ENCODE data around the gene SETD2.
"Not testable (repeated sequence)": the region's sequence is repeated elsewhere in the genome, so short reads cannot be mapped to it uniquely, and the experiment has no call there.

The SETD2 gene, protein sequence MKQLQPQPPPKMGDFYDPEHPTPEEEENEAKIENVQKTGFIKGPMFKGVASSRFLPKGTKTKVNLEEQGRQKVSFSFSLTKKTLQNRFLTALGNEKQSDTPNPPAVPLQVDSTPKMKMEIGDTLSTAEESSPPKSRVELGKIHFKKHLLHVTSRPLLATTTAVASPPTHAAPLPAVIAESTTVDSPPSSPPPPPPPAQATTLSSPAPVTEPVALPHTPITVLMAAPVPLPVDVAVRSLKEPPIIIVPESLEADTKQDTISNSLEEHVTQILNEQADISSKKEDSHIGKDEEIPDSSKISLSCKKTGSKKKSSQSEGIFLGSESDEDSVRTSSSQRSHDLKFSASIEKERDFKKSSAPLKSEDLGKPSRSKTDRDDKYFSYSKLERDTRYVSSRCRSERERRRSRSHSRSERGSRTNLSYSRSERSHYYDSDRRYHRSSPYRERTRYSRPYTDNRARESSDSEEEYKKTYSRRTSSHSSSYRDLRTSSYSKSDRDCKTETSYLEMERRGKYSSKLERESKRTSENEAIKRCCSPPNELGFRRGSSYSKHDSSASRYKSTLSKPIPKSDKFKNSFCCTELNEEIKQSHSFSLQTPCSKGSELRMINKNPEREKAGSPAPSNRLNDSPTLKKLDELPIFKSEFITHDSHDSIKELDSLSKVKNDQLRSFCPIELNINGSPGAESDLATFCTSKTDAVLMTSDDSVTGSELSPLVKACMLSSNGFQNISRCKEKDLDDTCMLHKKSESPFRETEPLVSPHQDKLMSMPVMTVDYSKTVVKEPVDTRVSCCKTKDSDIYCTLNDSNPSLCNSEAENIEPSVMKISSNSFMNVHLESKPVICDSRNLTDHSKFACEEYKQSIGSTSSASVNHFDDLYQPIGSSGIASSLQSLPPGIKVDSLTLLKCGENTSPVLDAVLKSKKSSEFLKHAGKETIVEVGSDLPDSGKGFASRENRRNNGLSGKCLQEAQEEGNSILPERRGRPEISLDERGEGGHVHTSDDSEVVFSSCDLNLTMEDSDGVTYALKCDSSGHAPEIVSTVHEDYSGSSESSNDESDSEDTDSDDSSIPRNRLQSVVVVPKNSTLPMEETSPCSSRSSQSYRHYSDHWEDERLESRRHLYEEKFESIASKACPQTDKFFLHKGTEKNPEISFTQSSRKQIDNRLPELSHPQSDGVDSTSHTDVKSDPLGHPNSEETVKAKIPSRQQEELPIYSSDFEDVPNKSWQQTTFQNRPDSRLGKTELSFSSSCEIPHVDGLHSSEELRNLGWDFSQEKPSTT (N-terminal part only)

DNA sequence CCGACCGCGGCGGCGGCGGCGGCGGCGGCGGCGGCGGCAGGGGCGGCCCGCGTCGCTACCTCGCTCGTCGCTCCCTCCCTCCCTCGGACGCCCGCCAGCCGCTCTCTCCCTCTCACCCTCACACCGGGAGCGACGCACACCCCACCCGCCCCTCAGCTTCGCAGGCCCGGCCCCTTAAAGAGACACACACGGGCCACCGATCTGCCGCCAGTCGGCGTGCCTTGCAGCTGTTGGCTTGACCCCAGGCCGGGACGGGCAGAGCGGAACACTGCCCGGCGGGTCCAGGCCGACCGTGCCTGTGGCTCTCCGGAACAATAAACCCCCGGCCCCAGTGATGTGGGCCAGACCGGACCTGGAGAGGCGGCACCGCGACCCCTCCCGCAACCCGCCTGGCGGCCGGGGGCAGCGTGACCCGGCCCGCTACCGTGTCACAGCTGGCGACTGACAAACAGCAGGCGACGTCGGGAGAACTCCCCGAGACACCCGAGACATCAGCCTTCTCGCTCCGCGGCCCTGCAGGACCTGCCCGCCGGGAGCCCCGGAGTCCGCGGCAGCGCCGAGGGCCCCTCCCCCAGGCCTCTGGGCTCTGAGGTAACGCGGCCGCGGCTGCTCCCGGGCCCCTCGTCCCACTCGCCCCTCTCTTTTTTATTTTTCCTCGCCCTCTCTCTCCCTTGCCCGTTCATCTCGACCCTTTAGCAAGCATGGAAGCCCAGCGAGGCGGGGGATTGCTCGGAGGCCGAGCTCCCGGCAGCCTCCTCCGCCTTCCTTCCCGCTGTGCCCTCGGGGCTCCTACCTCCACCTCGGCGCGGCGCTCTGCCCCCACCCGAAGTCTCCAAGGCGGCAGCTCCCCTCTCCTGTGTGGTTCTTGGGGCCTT, at the start of gene SETD2:
SETD2 (minus strand) TSS at position 107 of the 875 bp plus-strand sequence. CDS start 189 bp downstream, outside the sequence.
- Mint-ChIP-seq H3K36me3 (peaks cover 22% of the 10 kb centered on the region), H3K27me3 (no peaks in the 10 kb centered on the region), H3K27ac (peak within 1 kb of the TSS; percentile 99), H3K4me3 (peak within 1 kb of the TSS; percentile 99), H3K9me3 (no peaks in the 10 kb centered on the region), H3K4me1 (peaks cover 50% of the 10 kb centered on the region)
- DNase-seq = peak; percentile 92
- CTCF ChIA-PET = interaction anchor here (0.6 to 1.8 kb wide), 11 partner anchors 14 to 269 kb away, joined by 3 to 12 read pairs (median 3); partner anchors contain the start of gene NBEAL2

DNA sequence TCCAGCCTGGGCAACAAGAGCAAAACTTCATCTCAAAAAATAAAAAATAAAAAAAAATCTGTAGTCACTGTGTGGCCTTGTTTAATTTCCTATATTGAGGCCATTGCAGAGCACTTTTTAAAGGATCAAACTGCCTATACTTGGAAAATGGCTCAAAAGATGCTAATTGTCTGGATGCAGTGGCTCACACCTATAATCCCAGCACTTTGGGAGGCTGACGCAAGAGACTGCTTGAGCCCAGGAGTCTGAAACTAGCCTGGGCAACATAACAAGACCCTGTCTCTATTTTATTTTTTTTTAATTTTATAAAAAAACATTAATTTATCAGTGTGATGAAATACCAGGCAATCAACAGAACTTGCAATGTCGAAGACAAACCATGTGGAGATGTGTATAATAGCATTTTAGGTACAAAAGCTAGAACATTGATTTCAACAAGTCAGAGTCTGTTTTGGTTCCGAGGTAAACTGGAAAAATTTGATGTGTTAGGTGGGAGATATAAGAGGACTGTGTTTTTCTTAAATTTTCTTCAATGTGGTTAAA, 47.0 kb upstream of the SETD2 start:
- H3K9me3 Mint-ChIP-seq = no peaks in the 10 kb centered on the region
- peaks cover 4% of the 10 kb centered on the region for H3K27me3 Mint-ChIP-seq
- DNase-seq = no peak
- H3K4me3 Mint-ChIP-seq = no peak overlapping the region
- H3K27ac Mint-ChIP-seq = no peak overlapping the region
- H3K36me3 Mint-ChIP-seq = no peaks in the 10 kb centered on the region
- no peaks in the 10 kb centered on the region for H3K4me1 Mint-ChIP-seq
- CTCF ChIA-PET = interaction anchor here (0.6 kb wide), 1 partner anchor 138 kb away, joined by 3 read pairs; no protein-coding TSS in a partner anchor

DNA sequence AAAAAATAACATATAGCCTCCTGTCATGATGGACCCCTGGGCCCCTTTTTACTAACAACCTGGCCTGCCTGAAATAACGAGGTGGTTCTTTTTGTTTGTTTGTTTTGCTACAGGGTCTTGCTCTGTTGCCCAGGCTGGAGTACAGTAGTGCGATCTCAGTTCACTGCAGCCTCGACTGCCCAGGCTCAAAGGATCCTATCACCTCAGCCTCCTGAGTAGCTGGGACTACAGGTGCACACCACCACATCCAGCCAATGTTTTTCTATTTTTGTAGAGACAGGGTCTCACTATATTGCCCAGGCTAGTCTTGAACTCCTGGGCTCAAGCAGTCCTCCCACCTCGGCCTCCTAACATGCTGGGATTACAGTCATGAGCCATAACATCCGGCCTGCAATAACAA, 42.1 kb upstream of the SETD2 start:
- H3K9me3 Mint-ChIP-seq, H3K36me3 Mint-ChIP-seq, H3K27ac Mint-ChIP-seq, H3K4me1 Mint-ChIP-seq, H3K4me3 Mint-ChIP-seq, H3K27me3 Mint-ChIP-seq, DNase-seq, CTCF ChIA-PET: not testable (repeated sequence)

DNA sequence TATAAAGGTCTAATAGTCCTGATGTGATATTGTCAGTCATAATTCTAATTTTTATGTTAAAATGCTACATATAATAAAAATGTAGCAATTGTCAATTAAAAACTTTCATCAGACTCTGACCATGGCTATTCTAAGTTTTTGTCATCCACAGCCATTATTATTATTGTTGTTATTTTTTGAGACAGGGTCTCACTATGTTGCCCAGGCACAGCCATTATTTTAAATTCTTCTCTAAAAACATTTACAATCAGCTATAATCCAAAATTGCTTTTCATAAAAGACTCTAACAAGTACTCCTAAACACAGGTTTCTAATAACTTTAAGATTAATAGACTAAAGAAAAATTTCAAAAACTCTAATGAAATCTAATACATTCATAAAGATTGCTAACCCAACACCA, 41.0 kb upstream of the SETD2 start:
- DNase-seq = no peak
- Mint-ChIP-seq H3K4me1 (no peaks in the 10 kb centered on the region), H3K36me3 (no peaks in the 10 kb centered on the region), H3K9me3 (no peaks in the 10 kb centered on the region), H3K4me3 (no peak overlapping the region), H3K27ac (no peak overlapping the region), H3K27me3 (no peaks in the 10 kb centered on the region)
- CTCF ChIA-PET = no interaction called here

DNA sequence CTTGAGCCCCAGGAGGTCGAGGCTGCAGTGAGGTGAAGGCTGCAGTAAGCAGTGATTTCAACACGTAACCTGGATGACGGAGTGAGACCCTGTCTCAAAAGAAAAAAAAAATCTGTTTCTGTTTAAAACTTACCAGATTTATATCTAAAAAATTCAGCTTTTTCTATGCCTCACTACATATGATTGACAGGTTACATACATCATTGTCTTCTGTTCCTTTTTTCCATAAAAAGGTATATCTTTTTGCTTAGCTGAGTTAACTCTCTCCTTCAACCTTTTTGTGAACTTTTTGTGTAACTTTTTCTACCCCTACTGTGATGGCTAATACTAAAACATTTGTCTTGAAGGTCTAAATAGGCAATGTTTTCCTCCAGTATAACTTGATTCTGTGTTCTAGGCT, 38.6 kb upstream of the SETD2 start:
- no peaks in the 10 kb centered on the region for H3K36me3 Mint-ChIP-seq
- no peak overlapping the region for H3K27ac Mint-ChIP-seq
- H3K9me3 Mint-ChIP-seq = no peaks in the 10 kb centered on the region
- no peaks in the 10 kb centered on the region for H3K27me3 Mint-ChIP-seq
- H3K4me1 Mint-ChIP-seq = no peaks in the 10 kb centered on the region
- CTCF ChIA-PET = no interaction called here
- no peak overlapping the region for H3K4me3 Mint-ChIP-seq
- DNase-seq = no peak

DNA sequence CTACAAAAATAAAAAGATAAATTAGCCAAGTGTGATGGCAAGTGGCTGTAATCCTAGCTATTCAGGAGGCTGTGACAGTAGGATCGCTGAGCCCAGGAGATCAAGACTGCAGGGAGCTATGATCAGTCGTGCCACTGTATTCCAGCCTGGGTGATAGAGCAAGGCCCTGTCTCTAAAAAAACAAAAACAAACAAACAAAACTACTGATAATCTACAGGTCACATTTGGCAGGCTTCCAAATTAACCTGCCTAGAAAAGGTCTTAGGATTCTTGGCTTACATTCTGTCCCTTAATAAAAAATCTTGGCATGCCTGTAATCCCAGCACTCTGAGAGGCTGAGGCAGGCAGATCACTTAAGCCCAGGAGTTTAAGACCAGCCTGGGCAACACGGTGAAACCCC, 33.4 kb upstream of the SETD2 start:
- no peak overlapping the region for H3K27ac Mint-ChIP-seq
- CTCF ChIA-PET = no interaction called here
- H3K36me3 Mint-ChIP-seq = peaks cover 2% of the 10 kb centered on the region
- H3K9me3 Mint-ChIP-seq = peaks cover 6% of the 10 kb centered on the region
- no peaks in the 10 kb centered on the region for H3K4me1 Mint-ChIP-seq
- H3K27me3 Mint-ChIP-seq = no peaks in the 10 kb centered on the region
- no peak overlapping the region for H3K4me3 Mint-ChIP-seq
- DNase-seq = no peak

DNA sequence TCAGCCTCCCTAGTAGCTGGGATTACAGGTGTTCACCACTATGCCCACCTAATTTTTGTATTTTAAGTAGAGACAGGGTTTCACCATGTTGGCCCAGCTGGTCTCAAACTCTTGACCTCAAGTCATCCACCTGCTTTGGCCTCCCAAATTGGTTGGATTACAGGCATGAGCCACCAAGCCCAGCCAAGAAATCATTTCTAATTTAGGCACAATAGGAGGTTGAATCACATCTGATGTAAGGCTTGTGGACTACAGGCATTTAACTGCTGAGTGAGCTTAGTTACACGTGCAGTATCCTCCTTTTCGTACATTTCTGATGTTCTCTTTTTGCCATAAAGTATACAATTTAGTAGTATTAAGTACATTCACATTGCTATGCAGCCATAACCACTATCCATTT, 31.1 kb upstream of the SETD2 start:
- no peak for DNase-seq
- H3K4me1 Mint-ChIP-seq = no peaks in the 10 kb centered on the region
- H3K4me3 Mint-ChIP-seq = no peak overlapping the region
- no peaks in the 10 kb centered on the region for H3K27me3 Mint-ChIP-seq
- H3K27ac Mint-ChIP-seq = no peak overlapping the region
- CTCF ChIA-PET = no interaction called here
- peaks cover 2% of the 10 kb centered on the region for H3K36me3 Mint-ChIP-seq
- H3K9me3 Mint-ChIP-seq = peaks cover 6% of the 10 kb centered on the region

DNA sequence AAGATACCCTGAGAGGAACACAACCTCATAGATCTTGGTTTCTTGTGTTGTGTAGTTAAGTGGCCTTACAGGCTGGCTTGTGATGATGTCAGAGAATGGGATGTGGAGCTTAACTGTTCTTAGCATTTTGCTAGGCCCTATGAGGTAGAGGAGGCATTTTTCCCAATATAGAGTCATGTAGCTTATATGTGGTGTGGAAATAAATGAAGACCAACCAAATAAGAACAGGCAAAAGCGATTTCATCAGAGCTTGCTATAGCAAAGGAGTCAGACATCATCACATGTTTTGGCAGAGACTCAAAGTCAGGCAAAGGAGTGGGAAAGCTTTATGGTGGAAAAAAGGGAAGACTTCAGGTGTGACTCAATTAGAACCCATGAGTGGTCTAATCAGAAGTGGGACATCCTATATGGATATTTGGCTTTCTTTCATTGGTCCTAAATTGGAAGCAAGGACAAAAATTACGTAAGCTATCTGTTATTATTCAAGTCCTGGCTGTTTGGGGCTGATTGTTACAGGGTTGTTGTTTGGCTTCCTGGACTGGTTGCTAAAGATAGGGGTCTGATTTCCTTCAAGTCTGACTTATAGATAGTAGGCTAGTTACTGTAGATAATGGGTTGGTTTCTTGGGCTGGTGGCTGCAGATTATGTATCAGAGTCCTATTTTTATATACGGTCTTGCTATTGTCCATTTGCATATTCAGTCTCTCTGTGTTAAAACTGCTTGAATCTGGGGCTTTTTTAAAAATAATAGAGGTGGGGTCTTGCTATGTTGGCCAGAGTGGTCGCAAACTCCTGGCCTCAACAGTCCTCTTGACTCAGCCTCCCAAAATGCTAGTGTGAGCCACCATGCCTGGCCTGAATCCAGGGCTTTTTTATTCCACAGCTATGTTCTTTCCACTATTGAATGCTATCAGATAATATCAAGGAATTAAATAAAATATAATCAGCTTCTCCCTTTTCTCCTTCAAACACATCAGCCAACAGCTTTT, 30.3 kb upstream of the SETD2 start:
- no peak for DNase-seq

DNA sequence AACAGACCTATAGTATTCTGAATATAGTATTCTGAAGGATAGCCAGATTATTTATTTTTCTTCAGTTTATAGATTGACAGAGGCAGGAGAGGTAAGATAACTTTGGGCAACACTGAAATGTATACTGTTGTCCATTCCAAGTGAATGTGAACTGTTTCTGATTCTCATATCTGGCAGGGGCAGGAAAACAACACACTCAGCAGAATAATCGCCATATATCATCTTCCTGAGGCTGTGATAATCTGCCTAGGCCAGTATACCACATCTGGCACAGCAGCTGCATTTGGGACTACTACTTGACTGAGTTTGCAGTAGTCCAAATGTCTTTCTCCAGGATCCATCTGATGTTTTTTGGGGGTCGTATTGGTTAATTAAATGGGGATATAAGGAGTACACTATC, 22.4 kb upstream of the SETD2 start:
- no peaks in the 10 kb centered on the region for H3K36me3 Mint-ChIP-seq
- H3K27ac Mint-ChIP-seq = no peak overlapping the region
- CTCF ChIA-PET = no interaction called here
- no peak for DNase-seq
- H3K9me3 Mint-ChIP-seq = no peaks in the 10 kb centered on the region
- H3K27me3 Mint-ChIP-seq = no peaks in the 10 kb centered on the region
- H3K4me3 Mint-ChIP-seq = no peak overlapping the region
- H3K4me1 Mint-ChIP-seq = no peaks in the 10 kb centered on the region

More for the DNA sequence above, 30.3 kb upstream of the SETD2 start:
- H3K4me3 Mint-ChIP-seq = no peak overlapping the region
- no peaks in the 10 kb centered on the region for H3K27me3 Mint-ChIP-seq
- CTCF ChIA-PET = no interaction called here
- peaks cover 2% of the 10 kb centered on the region for H3K36me3 Mint-ChIP-seq
- peaks cover 6% of the 10 kb centered on the region for H3K9me3 Mint-ChIP-seq
- no peaks in the 10 kb centered on the region for H3K4me1 Mint-ChIP-seq
- no peak overlapping the region for H3K27ac Mint-ChIP-seq

DNA sequence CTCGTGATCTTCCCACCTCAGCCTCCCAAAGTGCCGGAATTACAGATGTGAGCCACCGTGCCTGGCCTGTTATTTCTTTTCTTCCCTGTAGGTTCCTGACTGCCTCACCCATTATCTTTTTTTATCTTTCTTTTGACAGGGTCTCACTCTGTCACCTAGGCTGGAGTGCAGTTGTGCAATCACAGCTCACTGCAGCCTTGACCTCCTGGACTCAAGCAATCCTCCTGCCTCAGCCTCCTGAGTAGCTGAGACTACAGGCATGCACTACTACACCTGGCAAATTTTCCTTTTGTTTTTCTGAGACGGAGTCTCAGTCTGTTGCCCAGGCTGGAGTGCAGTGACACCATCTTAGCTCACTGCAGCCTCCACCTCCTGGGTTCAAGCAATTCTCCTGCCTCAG, 17.8 kb upstream of the SETD2 start:
- H3K4me1 Mint-ChIP-seq, H3K4me3 Mint-ChIP-seq, CTCF ChIA-PET, DNase-seq, H3K27me3 Mint-ChIP-seq, H3K36me3 Mint-ChIP-seq, H3K9me3 Mint-ChIP-seq, H3K27ac Mint-ChIP-seq: not testable (repeated sequence)

DNA sequence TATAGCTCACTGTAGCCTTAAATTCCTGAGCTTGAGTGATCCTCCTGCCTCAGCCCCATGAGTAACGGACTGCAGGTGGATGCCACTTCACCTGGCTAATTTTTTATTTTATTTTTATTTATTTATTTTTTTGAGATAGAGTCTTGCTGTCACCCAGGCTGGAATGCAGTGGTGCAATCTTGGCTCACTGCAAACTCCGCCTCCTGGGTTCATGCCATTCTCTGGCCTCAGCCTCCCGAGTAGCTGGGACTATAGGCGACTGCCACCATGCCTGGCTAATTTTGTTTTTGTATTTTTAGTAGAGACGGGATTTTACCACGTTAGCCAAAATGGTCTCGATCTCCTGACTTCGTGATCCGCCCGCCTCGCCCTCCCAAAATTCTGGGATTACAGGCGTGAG, 16.1 kb upstream of the SETD2 start:
- H3K27ac Mint-ChIP-seq, H3K4me3 Mint-ChIP-seq, H3K27me3 Mint-ChIP-seq, H3K4me1 Mint-ChIP-seq, H3K9me3 Mint-ChIP-seq, H3K36me3 Mint-ChIP-seq, DNase-seq, CTCF ChIA-PET: not testable (repeated sequence)

DNA sequence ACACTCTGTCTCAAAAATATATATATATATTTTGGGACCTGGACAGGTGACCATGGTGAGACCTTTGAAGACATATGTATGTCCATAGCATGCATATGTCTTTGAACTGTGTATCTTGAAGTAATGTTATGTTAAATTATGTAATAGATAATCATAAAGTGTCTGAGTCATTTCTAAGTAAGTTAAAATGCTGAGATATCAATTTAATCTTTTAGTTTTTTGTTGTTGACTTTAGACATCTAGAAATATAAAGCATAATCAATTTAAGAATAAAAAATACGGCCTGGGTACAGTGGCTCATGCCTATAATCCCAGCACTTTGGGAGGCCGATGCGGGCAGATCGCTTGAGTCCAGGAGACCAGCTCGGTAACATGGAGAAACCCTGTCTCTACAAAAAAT, 12.7 kb upstream of the SETD2 start:
- Mint-ChIP-seq H3K9me3 (no peaks in the 10 kb centered on the region), H3K27me3 (no peaks in the 10 kb centered on the region), H3K27ac (no peak overlapping the region), H3K4me1 (peaks cover 9% of the 10 kb centered on the region), H3K4me3 (no peak overlapping the region), H3K36me3 (peaks cover 5% of the 10 kb centered on the region)
- CTCF ChIA-PET = no interaction called here
- DNase-seq = no peak

Measured in activated naive CD4-positive, alpha-beta T cell treated with anti-CD3 and anti-CD28 coated beads, Interleukin-2, amount 10 ng/mL, durations not matched to agents 7 days and 5 days (primary cell).